ENCODE measurements around the gene FEM1B. TPM values are rescaled to one million over a fixed set of nuclear protein-coding genes. Genes with fewer than 3 reads are reported as not detected.

Gene FEM1B
- polyA plus RNA-seq, 2 of the 4 experiments (the other 2 are of a cell fraction), result 19.5 to 59.1 TPM

GRCh38 chr15:68235022-68235421 lies 42.5 kb upstream of the FEM1B start:
- Histone ChIP-seq H3K4me2 (no peak overlapping the region), H3K4me1 (peaks cover 11% of the 10 kb centered on the region), H3K27ac (no peak overlapping the region), H3K4me3 (no peak overlapping the region), H3K9me3 (no peaks in the 10 kb centered on the region)
- no peak for TF ChIP-seq USF2 (IDR thresholded peaks at IDR 0.05)
- no peak for TF ChIP-seq TP53 (CRISPR knock-in tag; IDR thresholded peaks at IDR 0.05)
- no peak for TF ChIP-seq BHLHE40 (IDR thresholded peaks at IDR 0.05; ENCODE audit: low read depth, low read length)
- TF ChIP-seq RARB (CRISPR knock-in tag; IDR thresholded peaks at IDR 0.05), result no peak
- TF ChIP-seq REST (IDR thresholded peaks at IDR 0.05), result no peak
- peak; percentile 15 for TF ChIP-seq MAFK (IDR thresholded peaks at IDR 0.05; ENCODE audit: partially characterized antibody)
- 44% methylated on average over 4 of the region's 4 CpGs for WGBS (ENCODE audit: missing lambda C conversion rate)
- DNase-seq (ENCODE audit: low read depth in 1 of 2, low spot score in 1 of 2) (no peak), ATAC-seq (no peak), FAIRE-seq (no peak)
- ChIA-PET POLR2A (no interaction called here), CTCF (interaction anchor here (1.0 to 2.2 kb wide), 6 partner anchors 9 to 72 kb away, joined by 3 to 6 read pairs (median 4); no protein-coding TSS in a partner anchor)

GRCh38 chr15:68239025-68239424 lies 38.5 kb upstream of the FEM1B start:
- DNase-seq (ENCODE audit: low read depth in 1 of 2, low spot score in 1 of 2) (no peak), ATAC-seq (no peak), FAIRE-seq (no peak)
- Histone ChIP-seq H3K27ac (no peak overlapping the region), H3K4me3 (no peak overlapping the region), H3K9me3 (no peaks in the 10 kb centered on the region), H3K4me1 (no peaks in the 10 kb centered on the region), H3K4me2 (no peak overlapping the region)
- ChIA-PET CTCF (interaction anchor here (6.3 kb wide), 1 partner anchor 14 kb away, joined by 53 read pairs; no protein-coding TSS in a partner anchor), POLR2A (no interaction called here)
- TF ChIP-seq RFX5 (IDR thresholded peaks at IDR 0.05), result no peak
- no peak for TF ChIP-seq RARB (CRISPR knock-in tag; IDR thresholded peaks at IDR 0.05)
- TF ChIP-seq CEBPB (IDR thresholded peaks at IDR 0.05), result no peak
- TF ChIP-seq HMGXB4 (CRISPR knock-in tag; IDR thresholded peaks at IDR 0.05; ENCODE audit: borderline replicate concordance), result no peak
- TF ChIP-seq, protein P1, sequence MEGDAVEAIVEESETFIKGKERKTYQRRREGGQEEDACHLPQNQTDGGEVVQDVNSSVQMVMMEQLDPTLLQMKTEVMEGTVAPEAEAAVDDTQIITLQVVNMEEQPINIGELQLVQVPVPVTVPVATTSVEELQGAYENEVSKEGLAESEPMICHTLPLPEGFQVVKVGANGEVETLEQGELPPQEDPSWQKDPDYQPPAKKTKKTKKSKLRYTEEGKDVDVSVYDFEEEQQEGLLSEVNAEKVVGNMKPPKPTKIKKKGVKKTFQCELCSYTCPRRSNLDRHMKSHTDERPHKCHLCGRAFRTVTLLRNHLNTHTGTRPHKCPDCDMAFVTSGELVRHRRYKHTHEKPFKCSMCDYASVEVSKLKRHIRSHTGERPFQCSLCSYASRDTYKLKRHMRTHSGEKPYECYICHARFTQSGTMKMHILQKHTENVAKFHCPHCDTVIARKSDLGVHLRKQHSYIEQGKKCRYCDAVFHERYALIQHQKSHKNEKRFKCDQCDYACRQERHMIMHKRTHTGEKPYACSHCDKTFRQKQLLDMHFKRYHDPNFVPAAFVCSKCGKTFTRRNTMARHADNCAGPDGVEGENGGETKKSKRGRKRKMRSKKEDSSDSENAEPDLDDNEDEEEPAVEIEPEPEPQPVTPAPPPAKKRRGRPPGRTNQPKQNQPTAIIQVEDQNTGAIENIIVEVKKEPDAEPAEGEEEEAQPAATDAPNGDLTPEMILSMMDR (IDR thresholded peaks at IDR 0.05), result no peak
- no peak for TF ChIP-seq FOSB (CRISPR knock-in tag; IDR thresholded peaks at IDR 0.05)
- no peak for TF ChIP-seq EHF (CRISPR knock-in tag; IDR thresholded peaks at IDR 0.05)
- no peak for TF ChIP-seq REST (IDR thresholded peaks at IDR 0.05)
- no peak for TF ChIP-seq RNF2 (IDR thresholded peaks at IDR 0.05; ENCODE audit: borderline replicate concordance, low read depth)
- no peak for TF ChIP-seq FOXS1 (CRISPR knock-in tag; IDR thresholded peaks at IDR 0.05)
- no peak for TF ChIP-seq EHMT2 (IDR thresholded peaks at IDR 0.05; ENCODE audit: low read depth)
- no peak for TF ChIP-seq HOXA7 (CRISPR knock-in tag; IDR thresholded peaks at IDR 0.05)
